H9 (cell line): ENCODE data around the gene GPRC5D. TPM values are rescaled to one million over a fixed set of nuclear protein-coding genes. Genes with fewer than 3 reads are reported as not detected.

Experiments used
- DNase-seq: peaks from one replicate; pipeline ENCODE4 v3.0.0-alpha.2; 2017
- H2AFZ ChIP-seq: one replicate; pipeline ENCODE4 v1.6.1; 2013; ENCODE audit warnings: mild to moderate bottlenecking, low read length, control low read depth, moderate library complexity
- H2AK5ac ChIP-seq: 2 replicates; pipeline ENCODE4 v1.6.1; 2013; ENCODE audit warnings: low read length, control low read depth, mixed read lengths; ENCODE audit not compliant: insufficient read length
- H2BK120ac ChIP-seq: one replicate; pipeline ENCODE4 v1.6.1; 2013; ENCODE audit warnings: low read depth, mild to moderate bottlenecking, low read length, control low read depth, inconsistent platforms; ENCODE audit not compliant: poor library complexity, severe bottlenecking
- H2BK12ac ChIP-seq: 2 replicates; pipeline ENCODE4 v1.6.1; 2013; ENCODE audit warnings: low read length, control low read depth, mixed read lengths, low read depth; ENCODE audit not compliant: insufficient read length
- H2BK15ac ChIP-seq: 2 replicates; pipeline ENCODE4 v1.6.1; 2013; ENCODE audit warnings: low read depth, low read length, control low read depth
- H2BK20ac ChIP-seq: one replicate; pipeline ENCODE4 v1.6.1; 2013; ENCODE audit warnings: low read depth, mild to moderate bottlenecking, low read length, control low read depth, inconsistent platforms; ENCODE audit not compliant: poor library complexity, severe bottlenecking
- H2BK5ac ChIP-seq: 2 replicates; pipeline ENCODE4 v1.6.1; 2013; ENCODE audit warnings: low read length, control low read depth, mixed read lengths; ENCODE audit not compliant: insufficient read length
- H3K14ac ChIP-seq: 2 replicates; pipeline ENCODE4 v1.6.1; 2013; ENCODE audit warnings: low read length, control low read depth; ENCODE audit not compliant: insufficient read depth
- H3K18ac ChIP-seq: 2 replicates; pipeline ENCODE4 v1.6.1; 2013; ENCODE audit warnings: low read depth, mild to moderate bottlenecking, mixed read lengths, low read length, control low read depth; ENCODE audit not compliant: insufficient read length
- H3K23ac ChIP-seq: 2 replicates; pipeline ENCODE4 v1.6.1; 2013; ENCODE audit warnings: low read length, control low read depth, mixed read lengths, low read depth; ENCODE audit not compliant: insufficient read length
- H3K23me2 ChIP-seq: 2 replicates; pipeline ENCODE4 v1.6.1; 2013; ENCODE audit warnings: low read depth, mild to moderate bottlenecking, mixed read lengths, low read length, control low read depth; ENCODE audit not compliant: insufficient read length, poor library complexity, severe bottlenecking
- H3K27ac ChIP-seq: 2 replicates; pipeline ENCODE4 v1.5.1; 2013; ENCODE audit warnings: low read length, control low read depth, mixed read lengths, low read depth; ENCODE audit not compliant: insufficient read length
- H3K27me3 ChIP-seq: 2 replicates; pipeline ENCODE4 v1.6.1; 2013; ENCODE audit warnings: low read length, control low read depth, inconsistent platforms; ENCODE audit not compliant: insufficient read depth
- H3K4ac ChIP-seq: 2 replicates; pipeline ENCODE4 v1.6.1; 2013; ENCODE audit warnings: low read depth, mild to moderate bottlenecking, control low read depth, inconsistent platforms, low read length, moderate library complexity
- H3K4me1 ChIP-seq: 2 replicates; pipeline ENCODE4 v1.6.1; 2013; ENCODE audit warnings: low read length, control low read depth, inconsistent platforms; ENCODE audit not compliant: insufficient read depth
- H3K4me2 ChIP-seq: 2 replicates; pipeline ENCODE4 v1.6.1; 2013; ENCODE audit warnings: low read length, control low read depth, mixed read lengths; ENCODE audit not compliant: insufficient read length, insufficient read depth
- H3K56ac ChIP-seq: 2 replicates; pipeline ENCODE4 v1.6.1; 2013; ENCODE audit warnings: low read depth, mild to moderate bottlenecking, mixed read lengths, low read length, control low read depth; ENCODE audit not compliant: insufficient read length
- H3K79me1 ChIP-seq: 2 replicates; pipeline ENCODE4 v1.6.1; 2013; ENCODE audit warnings: low read depth, mild to moderate bottlenecking, moderate library complexity, low read length, control low read depth, inconsistent platforms; ENCODE audit not compliant: insufficient read depth, poor library complexity, severe bottlenecking
- H3K79me2 ChIP-seq: 2 replicates; pipeline ENCODE4 v1.6.1; 2013; ENCODE audit warnings: low read length, control low read depth, inconsistent platforms; ENCODE audit not compliant: insufficient read depth
- H3K9ac ChIP-seq: 2 replicates; pipeline ENCODE4 v1.6.1; 2013; ENCODE audit warnings: low read length, control low read depth, mixed read lengths; ENCODE audit not compliant: insufficient read length; ENCODE audit errors: extremely low read depth
- H3K9me3 ChIP-seq: one replicate; pipeline ENCODE4 v1.6.1; 2013; ENCODE audit warnings: low read depth, low read length, inconsistent platforms; ENCODE audit not compliant: control insufficient read depth
- H3T11ph ChIP-seq: one replicate; pipeline ENCODE4 v1.6.1; 2013; ENCODE audit warnings: mild to moderate bottlenecking, low read length, control low read depth, inconsistent platforms
- H4K20me1 ChIP-seq: one replicate; pipeline ENCODE4 v1.6.1; 2013; ENCODE audit not compliant: control insufficient read depth, insufficient read length, insufficient read depth
- H4K5ac ChIP-seq: 2 replicates; pipeline ENCODE4 v1.6.1; 2013; ENCODE audit warnings: low read depth, mild to moderate bottlenecking, mixed read lengths, low read length, control low read depth; ENCODE audit not compliant: insufficient read length
- H4K8ac ChIP-seq: replicated peaks from 2 replicates; pipeline ENCODE4 v1.6.1; 2013; ENCODE audit warnings: low read length, control low read depth, mixed read lengths, low read depth; ENCODE audit not compliant: insufficient read length
- H4K91ac ChIP-seq: 2 replicates; pipeline ENCODE4 v1.6.1; 2013; ENCODE audit warnings: low read depth, mild to moderate bottlenecking, moderate library complexity, mixed read lengths, low read length, control low read depth; ENCODE audit not compliant: insufficient read length
- H3K27ac Mint-ChIP-seq, 3 experiments: 2 replicates in 2 of 3; 3 replicates in 1 of 3; pipeline ENCODE4 v1.8.0; 2020 to 2021; ENCODE audit warnings: mixed read lengths in 3 of 3, mild to moderate bottlenecking in 1 of 3, moderate library complexity in 1 of 3
- H3K27me3 Mint-ChIP-seq: 2 replicates; pipeline ENCODE4 v1.8.0; 2021; ENCODE audit warnings: low read depth, mild to moderate bottlenecking, moderate library complexity, mixed read lengths
- H3K36me3 Mint-ChIP-seq, 3 experiments: 2 replicates in 2 of 3; 3 replicates in 1 of 3; pipeline ENCODE4 v1.8.0; 2020 to 2021; ENCODE audit warnings: low read depth in 3 of 3, mixed read lengths in 3 of 3; ENCODE audit not compliant: insufficient read depth in 1 of 3
- H3K4me1 Mint-ChIP-seq, 2 experiments: 2 replicates each; pipeline ENCODE4 v1.8.0; 2020; ENCODE audit warnings: mixed read lengths in 2 of 2
- H3K4me3 Mint-ChIP-seq, 2 experiments: 2 replicates in 1 of 2; 3 replicates in 1 of 2; pipeline ENCODE4 v1.8.0; 2020 to 2021; ENCODE audit warnings: mild to moderate bottlenecking in 2 of 2, mixed read lengths in 2 of 2, moderate library complexity in 1 of 2
- H3K9me3 Mint-ChIP-seq, 2 experiments: 2 replicates in 1 of 2; 3 replicates in 1 of 2; pipeline ENCODE4 v1.8.0; 2020; ENCODE audit warnings: mild to moderate bottlenecking in 2 of 2, mixed read lengths in 2 of 2, moderate library complexity in 1 of 2
- CTCF ChIP-seq: fragments of 200-600 bp; sonication (generic); conservative IDR thresholded peaks from 3 replicates; pipeline ENCODE4 v1.8.0; 2021; ENCODE audit warnings: antibody characterized with exemption, mild to moderate bottlenecking
- WGBS: extraction: QIAGEN DNeasy Blood & Tissue Kit; methylation state at CpG from one replicate; pipeline ENCODE4 v1.1.7; 2013; ENCODE audit warnings: missing lambda C conversion rate, low lambda C conversion rate, mixed read lengths; ENCODE audit not compliant: insufficient read length; ENCODE audit errors: extremely low coverage; 5-methylcytosine and 5-hydroxymethylcytosine counted together
- total RNA-seq: library from RNA; stranded (reverse); gene quantifications from 2 replicates; pipeline ENCODE4 v1.2.1, GENCODE V29; 2021

Gene GPRC5D
- total RNA-seq, 1 experiment from 2014 or later, result not detected

GRCh38 chr12:12985817-12986408 is 33.9 kb upstream of the GPRC5D start:
- Histone ChIP-seq H3T11ph (no peak overlapping the region), H3K23me2 (no peaks in the 10 kb centered on the region), H3K79me1 (no peaks in the 10 kb centered on the region), H3K4me1 (peaks cover 2% of the 10 kb centered on the region; the same call in 1 of the 2 replicates), H2BK12ac (no peak overlapping the region), H3K9me3 (no peaks in the 10 kb centered on the region), H4K91ac (no peak overlapping the region), H2BK120ac (no peak overlapping the region), H2BK5ac (no peak overlapping the region), H3K23ac (no peak overlapping the region), H4K20me1 (no peaks in the 10 kb centered on the region), H3K4me2 (no peak overlapping the region), H3K14ac (no peak overlapping the region), H2AFZ (no peak overlapping the region), H3K79me2 (no peaks in the 10 kb centered on the region), H4K5ac (no peak overlapping the region), H3K4ac (no peak overlapping the region), H3K27me3 (no peaks in the 10 kb centered on the region), H2AK5ac (no peak overlapping the region), H3K18ac (no peak overlapping the region), H3K27ac (no peak overlapping the region), H2BK20ac (no peak overlapping the region), H2BK15ac (no peak overlapping the region), H4K8ac (no peak overlapping the region), H3K56ac (no peak overlapping the region), H3K9ac (no peak overlapping the region)
- no CpG with 5 or more reads among the region's 4 CpGs for WGBS
- H3K36me3 Mint-ChIP-seq, result peaks cover 19 to 37% (median 24%) of the 10 kb centered on the region in 3 experiments; a peak in 6 of 7 replicates
- H3K4me3 Mint-ChIP-seq, result no peak overlapping the region
- no peaks in the 10 kb centered on the region for H3K9me3 Mint-ChIP-seq
- H3K4me1 Mint-ChIP-seq, result peaks cover 17 to 29% of the 10 kb centered on the region in 2 experiments
- DNase-seq, result peak; percentile 88
- H3K27ac Mint-ChIP-seq, result 0 out of 7 replicates have a peak overlapping the region, but pooled peaks of 1 of the 3 experiments have one; percentile 24
- peak; percentile 83 for TF ChIP-seq CTCF
- H3K27me3 Mint-ChIP-seq, result no peaks in the 10 kb centered on the region
